Hematopoietic multipotent progenitor cell treated with erythropoietin and hydrocortisone succinate and interleukin-3 and kit ligand, for 4 days (in vitro differentiated cells): ENCODE data around the gene AUTS2.
"Not testable (repeated sequence)": the region's sequence is repeated elsewhere in the genome, so short reads cannot be mapped to it uniquely, and the experiment has no call there.

Experiments used
- DNase-seq: peaks from one replicate; pipeline ENCODE4 v3.0.0-alpha.2; 2015

AUTS2 gene

DNA sequence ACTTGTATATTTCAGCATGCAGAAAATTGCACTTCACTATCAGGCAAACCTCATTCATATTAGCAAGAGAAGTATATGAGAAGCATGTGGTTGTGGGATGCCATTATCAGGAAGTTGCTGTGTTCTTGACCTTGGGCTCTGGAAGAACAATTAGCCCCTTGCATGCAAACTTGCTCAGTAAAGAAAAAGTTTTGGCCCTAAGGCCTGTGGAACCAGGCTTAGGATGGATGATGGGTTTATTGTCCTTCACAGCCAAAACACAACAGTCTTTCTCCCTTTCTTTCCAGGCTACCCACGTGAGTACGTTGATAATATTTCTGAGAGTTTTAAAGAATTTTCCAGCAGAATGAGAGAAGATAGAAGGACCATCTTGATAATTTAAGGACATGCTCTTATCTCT lies 166.4 kb downstream of the AUTS2 start:
- DNase-seq, result peak; percentile 49

DNA sequence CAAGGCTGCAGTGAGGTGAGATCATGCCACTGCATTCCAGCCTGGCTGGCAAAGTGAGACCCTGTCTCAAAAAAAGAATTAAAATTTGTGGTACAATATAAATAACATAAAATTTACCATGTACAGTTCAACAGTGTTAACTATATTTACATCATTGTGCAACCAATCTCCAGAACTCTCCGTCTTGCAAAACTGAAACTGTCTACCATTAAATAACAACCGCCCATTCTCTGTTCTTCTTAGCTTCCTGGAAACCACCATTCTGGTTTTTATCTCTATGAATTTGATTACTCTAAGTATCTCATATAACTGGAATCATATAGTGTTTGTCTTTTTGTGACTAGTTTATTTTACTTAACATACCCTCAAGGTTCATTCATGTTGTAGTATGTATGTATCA lies 167.6 kb downstream of the AUTS2 start:
- peak; percentile 20 for DNase-seq

DNA sequence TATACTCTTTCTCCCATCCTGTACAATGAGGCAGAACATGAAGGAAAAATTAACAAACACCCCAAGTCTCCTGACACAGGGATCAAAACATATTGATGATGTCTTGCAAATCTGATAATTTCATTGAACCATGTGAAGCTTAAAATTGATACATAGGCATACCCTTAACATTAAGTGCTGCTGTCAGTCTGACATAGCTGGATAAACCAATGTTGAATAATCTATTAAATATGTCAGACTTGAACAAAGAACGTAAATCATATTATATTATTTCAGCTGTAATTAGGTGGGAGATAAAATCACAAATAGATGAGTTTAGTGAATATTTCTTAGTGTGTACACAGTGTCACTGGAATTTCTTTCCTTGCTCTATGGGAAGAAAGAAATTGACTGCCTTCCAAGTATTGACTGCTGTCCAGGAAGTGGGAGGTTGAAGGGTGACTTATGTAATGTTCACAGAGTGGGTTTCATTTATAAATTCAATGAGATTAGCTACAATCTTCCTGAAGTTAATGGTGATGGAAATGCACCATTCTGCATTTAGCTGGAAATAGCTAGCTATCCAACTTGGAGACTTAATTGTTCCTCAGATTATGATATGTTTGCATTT lies 170.8 kb downstream of the AUTS2 start:
- no peak for DNase-seq

DNA sequence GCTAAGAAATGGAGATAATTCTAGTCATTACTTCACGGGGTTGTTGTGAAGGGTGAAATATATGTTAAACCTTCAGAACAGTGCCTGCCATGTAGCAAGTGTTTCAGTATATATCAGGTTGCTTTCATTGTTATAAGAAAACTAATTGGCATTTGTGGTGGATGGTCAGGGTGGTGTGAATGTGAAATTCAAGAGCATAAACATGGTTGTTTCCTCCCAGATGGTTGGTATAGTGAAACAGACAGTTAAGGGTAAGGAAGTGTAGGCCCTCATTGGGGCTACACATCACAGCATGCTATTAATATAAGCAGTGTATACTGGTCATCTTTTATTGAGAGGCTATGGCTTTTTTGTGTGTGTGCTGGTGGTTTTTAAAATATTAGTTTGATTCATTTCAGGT lies 171.6 kb downstream of the AUTS2 start:
- DNase-seq, result no peak

DNA sequence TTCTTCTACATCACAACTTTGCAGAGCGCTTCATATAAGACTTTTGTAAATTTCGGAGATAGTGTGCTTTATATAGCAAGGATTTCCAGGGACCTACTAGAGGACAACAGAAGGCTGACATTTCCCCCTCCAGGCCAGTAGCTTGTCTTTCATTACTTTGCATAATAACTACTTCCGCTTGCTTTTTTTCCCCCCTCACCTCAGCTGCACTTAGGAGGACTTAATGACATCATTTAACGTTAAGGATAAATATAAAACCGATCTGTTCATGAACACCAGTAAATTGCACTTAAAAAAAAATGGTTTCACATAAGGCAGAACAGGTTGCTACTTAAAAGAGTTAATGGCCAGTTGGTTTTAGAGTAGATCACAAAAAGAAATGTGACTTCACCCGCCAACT lies 172.3 kb downstream of the AUTS2 start:
- DNase-seq, result no peak

DNA sequence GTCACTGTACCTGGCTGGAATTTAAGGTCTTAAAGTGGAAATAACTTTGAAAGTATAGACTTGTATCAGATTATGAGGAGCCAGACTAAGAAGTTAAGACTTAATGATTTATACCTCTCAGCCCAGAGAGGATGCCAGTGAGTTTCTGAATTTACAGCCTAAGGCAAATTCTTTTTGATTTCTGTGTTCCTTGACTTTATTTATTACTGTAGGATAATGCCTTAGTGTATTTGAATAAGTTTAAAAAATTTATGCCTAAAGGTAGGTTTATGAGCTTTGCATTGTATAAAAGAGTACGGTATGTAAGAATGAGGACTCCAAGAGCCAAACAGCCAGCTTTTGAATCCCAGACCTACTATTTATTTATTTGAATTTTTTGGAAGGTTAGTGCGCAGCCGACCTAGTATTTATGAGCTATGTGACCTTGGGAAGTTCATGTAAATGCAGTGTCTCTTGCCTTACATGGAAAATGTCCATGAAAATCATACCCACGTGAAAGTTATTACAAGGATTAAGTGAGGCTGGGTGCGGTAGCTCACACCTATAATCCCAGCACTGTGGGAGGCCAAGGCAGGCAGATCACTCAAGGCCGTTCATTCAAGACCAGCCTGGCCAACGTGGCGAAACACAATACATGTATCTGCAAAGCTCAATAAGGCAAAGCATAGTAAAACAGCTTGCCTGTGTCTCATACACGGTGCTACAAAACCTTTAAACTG lies 174.6 kb downstream of the AUTS2 start:
- DNase-seq, result no peak

DNA sequence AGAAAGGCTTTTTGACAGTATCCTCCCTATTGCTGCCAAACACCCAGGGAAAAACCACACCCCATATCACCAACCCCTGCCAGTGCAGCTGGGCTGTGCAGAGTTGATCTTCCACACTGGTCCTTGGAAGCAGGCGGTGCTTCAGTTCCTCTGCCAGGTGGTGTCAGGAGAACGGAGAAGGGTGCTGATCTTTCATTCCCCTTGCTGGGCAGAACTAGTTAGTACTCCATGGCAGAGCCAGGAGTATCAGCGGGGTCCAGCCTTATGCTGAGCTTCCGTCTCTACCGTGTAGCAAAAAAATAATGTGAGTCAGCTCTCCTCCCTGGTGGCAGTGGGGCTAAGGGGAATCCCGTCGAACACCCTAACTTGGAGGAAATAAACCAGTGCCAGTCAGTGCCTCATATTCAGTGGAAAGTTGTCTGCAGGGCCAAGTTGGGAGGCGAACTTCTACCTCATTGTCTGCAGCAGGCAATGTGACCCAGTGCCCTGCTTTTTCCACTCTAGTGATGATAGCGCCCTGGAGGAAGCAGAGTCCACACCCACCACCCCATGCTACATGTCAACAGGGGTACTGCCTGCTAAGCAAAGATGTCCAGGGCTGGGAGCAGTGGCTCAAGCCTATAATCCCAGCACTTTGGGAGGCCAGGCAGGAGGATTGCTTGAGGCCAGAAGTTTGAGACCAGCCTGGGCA lies 175.4 kb downstream of the AUTS2 start:
- no peak for DNase-seq

DNA sequence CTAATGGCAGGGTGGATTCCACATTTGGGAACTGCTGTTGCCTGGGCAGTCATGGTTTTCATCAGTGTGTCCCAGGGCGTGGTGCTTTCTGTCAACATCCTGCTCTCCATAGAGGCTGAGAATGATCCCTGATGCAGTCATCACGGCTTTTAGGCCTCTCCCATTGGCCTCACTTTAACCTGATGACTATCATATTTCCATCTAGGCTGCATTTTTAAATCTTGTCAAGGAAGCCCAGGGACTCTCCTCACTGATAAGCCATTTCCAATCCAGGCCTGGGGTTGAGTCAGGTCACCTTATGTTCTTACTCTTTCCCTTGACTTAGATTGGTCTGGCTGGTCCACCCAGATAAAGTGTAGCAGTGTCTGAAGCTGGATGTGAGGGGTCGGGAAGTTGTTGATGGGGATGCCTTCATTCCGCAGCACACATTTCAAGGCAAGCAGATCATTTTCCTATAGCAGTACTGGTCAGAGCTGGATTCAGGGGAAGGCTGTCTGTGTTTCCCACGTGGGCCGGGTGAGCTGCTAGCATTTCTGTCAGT lies 177.0 kb downstream of the AUTS2 start:
- DNase-seq, result no peak

DNA sequence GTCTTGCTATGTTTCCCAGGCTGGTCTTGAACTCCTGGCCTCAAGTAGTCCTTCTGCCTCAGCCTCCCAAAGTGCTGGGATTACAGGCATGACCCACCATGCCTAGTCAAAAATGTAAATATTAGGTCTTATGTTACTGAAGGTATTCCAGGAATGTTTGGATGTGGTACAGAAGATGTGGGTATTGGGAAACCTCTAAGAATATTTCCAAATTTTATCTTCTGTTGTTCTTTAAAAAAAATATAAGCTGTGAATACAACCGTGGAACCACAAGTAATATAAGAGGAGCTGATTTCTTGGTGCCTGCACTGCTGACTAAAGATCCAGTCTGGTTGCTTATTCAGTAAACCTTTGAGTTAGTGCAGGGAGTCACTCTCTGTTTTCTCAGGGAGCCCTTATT lies 178.3 kb downstream of the AUTS2 start:
- no peak for DNase-seq

DNA sequence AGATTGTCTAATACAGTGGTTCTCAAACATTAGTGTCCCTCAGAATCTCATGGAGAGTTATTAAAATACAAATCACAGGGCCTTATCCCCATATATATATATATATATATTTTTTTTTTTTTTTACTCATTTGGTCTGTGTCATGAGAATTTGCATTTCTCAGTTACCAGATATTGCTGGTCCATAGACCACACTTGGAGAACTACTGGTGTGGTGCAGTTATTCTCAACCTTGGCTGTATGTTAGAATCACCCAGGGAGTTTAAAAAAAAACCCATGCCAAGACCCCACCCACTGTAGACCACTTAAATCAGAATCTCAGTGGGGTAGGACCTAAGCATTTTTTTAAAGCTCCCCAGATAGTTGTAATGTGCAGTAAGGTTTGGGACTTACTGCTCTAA lies 179.9 kb downstream of the AUTS2 start:
- DNase-seq, result no peak

DNA sequence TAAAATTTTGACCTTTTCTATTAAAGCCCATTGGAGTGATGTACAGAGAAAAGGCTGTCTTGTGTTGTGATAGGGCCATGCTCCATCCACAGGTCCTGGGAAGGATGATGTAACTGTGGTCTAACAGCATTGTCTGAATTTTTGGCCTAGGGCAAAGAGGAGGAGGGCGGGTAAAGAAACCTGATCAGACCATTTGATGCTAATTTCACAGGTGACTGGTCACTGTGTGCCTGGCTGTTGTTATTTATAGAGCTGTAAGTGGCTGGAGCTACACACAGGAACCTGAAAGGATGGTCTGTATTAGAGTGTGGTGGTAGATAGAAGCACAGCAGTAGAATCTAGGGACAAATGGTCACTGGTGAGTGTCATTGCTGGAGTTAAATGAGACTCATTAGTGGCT lies 182.1 kb downstream of the AUTS2 start:
- no peak for DNase-seq

DNA sequence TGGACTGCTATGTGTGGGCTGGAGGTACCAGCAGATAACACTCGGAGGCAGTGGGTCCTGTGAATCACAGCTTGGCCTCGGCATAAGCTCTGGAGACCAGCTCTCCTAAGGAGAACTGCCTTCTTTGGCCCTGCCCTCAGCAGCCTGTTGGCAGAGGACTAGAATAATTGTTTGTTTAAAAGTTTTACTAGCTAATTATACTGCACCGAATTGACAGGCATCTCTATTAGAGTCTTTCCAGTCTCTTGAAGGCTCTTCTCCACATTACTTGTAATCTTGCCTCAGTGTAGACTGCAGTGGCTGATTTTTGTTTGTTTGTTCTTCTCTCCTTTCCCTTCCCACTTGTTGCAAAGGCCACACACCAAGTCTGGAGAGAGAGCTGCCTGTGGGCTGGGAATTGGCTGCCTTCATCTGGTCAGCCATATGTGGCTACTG lies 183.2 kb downstream of the AUTS2 start:
- no peak for DNase-seq

DNA sequence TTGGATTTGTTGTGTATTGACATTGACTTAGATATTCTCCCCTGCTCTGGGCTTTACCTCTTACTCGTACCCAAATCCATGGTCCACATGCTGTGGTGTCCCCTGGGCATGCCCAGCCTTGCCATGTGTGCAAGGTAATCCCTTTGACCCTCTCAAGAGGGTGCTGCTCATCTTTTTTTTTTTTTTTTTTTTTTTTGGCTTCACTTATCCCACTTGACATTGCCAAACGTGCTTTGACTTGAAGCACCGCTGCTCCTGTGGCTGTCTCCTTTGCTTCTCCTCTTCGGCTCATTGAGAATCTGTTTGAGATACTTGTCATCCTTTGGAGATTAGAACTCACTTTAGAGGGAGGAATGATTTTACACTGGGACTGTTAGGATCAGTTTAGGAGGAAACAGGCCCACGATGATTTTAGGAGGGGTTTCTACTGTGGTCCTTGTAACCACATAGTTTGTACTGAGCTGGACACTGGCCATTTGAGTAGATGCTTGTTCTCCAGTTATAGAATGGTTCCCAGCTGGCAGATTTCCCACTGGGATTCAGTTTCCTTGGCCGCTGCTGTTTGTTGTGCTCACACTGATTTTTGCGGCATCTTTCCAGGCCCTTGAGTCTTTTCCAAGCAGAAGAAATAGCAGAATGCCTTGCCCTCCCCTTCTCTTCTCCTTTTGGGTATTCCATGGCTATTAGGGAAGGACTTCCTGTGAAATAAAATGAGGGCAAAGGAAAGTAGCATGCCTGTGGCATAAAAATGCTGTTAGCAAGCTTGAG lies 184.8 kb downstream of the AUTS2 start:
- DNase-seq, result no peak

DNA sequence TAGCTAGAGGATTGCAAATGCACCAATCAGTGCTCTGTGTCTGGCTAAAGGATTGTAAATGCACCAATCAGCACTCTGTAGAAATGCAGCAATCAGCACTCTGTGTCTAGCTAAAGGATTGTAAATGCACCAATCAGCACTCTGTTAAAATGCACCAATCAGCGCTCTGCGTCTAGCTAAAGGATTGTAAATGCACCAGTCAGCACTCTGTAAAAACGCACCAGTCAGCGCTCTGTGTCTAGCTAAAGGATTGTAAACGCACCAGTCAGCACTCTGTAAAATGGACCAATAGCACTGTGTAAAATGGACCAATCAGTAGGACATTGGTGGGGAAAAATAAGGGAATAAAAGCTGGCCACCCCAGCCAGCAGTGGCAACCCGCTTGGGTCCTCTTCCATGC lies 187.9 kb downstream of the AUTS2 start:
- DNase-seq, result not testable (repeated sequence)

DNA sequence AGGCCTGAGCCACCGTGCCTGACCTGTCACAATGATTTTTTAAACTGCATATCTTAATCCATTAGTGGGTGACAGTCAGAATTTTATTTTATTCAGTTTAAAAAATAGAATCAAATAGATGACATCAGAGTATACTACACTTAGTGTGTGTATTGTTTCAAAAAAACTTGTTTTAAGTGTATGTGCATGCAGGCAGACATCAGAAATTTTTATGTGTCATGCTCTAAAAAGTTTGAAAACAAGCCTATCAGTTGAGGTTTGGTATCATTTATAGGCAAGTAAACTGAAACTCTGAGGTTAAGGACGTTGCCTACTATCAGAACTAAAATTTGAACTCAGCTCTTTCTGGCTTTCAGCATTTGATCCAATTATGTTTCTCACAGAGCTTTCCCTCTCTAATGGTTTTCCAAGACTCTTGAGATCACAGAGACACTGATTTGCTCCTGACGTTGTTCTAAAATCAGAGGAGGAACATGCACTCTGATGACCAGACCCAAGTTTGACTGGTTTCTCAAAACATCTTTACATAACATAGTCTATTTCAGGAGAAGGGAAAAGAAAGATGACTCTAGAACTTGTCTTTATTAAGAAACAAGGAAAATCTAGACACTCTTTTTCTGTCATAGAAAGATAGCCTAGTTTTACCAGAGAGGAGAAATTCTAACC lies 188.6 kb downstream of the AUTS2 start:
- DNase-seq, result peak; percentile 55

DNA sequence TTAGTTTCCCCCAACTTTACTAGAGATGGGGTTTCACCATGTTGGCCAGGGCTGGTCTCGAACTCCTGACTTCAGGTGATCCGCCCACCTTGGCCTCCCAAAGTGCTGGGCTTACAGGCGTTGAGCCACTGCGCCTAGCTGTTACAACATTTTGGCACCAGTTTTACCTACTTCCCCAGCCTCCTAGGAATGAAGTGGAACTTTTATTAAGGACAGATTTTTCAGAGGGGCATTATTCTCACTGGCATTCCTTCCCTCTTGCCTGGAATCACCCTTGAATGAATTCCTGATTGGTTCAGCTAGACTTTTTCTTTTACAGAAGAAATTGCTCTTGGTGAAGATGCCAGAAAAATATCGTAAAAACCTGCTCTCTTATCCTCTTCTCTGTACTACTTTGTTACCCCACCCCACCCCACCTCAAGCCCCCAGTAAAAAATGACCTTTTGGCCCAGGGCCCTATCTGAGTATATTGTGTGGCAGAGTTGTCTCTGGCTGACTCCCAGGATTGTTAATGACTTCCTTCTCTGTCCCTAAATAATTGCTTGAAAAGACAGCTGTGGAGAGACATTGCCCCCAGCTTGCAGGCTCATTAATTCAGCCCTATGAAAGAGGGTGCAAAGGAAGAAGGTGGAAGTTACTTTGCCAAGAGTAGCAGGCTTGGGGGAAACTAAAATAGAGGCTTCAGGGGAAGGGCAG lies 189.6 kb downstream of the AUTS2 start:
- DNase-seq, result peak; percentile 33

DNA sequence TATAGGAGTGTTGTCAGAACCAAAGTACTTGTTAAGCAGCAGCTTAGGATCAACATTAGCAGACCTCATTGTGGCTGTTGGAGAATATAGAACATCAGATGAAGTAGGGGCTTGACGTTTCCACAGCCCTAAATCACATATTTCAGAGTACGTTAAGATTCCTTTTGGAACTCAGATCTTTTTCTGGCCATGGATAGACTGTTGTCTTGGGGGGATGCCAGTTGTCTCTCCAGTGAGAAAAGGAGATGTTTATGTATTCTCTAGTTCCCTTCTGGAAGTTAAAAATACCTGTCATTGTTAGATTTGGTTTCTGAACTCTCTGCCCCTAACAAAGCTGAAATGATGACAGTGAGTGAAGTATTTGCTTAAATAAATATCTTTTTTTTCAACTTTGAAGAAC lies 191.3 kb downstream of the AUTS2 start:
- DNase-seq, result no peak

DNA sequence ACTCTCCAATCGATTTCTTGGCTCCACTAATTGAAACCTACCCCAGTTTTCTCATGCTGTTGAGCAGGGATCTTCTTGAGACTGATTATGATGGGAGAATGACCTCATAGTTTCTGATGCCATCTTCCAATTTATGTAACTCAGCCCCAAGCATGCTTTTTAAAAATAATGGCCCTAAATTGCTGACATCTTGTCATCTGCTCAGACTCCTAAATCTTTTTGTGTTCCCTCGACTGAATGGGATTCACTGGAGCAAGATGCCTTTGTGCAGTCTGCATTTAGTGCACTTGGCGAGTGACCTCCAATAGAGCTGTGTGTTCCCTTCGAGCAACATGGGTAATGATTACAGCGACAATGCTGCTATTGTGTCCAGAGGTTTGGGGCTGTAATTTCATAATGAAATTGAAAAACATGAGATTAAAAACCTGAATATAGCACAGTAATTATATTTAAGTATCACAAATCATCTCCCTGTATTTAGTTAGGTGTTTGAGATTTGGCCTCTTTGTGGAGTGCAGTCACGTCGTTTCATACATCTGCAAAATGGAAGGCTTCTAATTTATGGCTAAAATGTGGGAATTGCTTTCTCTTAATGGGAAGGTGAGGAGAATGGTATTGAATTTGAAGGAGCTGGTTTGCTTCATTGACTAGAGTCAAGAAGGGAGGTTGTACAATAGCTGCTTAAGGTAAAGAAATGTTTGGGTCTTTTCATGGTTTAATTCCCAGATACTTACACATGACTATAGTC lies 192.9 kb downstream of the AUTS2 start:
- no peak for DNase-seq

DNA sequence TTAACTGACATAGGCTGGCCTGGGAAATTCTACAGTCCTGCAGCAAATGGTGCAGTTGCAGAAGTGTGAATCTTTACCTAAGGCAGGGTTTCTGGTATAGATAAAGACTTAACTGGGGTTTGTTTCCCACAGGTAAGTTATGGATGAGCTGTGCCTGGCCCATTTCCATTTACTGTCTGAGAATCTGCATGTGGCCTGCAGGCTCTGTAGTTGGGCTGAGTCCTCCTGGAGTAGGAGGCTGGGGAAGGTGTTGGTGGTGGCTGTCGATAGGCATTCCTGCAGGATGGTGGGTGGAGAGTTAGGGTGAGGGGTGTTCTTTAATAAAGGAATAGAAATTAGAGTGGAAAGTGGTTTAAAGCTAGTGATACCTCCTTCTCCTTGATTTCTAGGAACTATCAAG lies 193.5 kb downstream of the AUTS2 start:
- no peak for DNase-seq

DNA sequence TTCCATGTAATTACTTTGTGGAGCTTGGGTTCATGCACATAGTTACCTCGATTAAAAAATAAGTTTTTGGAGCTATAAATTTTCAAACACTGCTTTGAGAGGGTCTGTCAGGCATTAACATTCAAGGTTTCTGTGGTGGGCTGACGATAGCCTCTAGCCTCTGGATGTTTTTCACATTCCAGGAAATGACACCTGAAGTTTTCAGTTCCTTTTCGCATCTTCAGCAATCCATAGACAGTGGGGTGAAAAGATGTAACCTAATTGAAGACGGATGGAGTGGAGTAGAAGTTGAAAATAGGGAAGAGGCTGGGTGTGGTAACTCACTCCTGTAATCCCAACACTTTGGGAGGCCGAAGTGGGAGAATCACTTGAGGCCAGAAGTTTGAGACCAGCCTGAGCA lies 197.7 kb downstream of the AUTS2 start:
- DNase-seq, result no peak

DNA sequence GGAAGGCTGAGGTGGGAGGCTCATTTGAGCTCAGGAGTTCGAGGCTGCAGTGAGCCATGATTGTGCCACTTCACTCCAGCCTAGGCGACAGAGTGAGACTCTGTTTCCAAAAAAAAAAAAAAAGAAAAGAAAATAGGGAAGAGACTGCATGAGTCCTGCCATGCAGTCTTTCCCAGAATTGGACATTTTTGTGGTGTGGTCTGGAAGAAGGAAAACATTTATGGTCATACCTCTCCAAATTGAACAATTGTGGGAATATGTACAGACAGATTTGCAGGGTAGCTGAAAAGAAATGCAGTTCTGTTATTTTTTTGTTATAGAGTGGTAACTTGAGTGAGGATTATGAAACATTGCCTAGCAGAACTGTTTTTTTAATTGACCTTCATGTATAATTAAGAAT lies 198.1 kb downstream of the AUTS2 start:
- no peak for DNase-seq
